RWPE1 (cell line): ENCODE results near the gene SLC34A3.

Source experiments
- CTCF ChIA-PET: fragments of 350-600 bp; sonication (Branson Sonifier 250); formaldehyde crosslinking; extraction: SDS; loops from one replicate; lab custom pipeline; 2021; lab: Yijun Ruan, JAX
- POLR2A ChIA-PET: fragments of 400-600 bp; formaldehyde crosslinking; extraction: SDS; loops from one replicate; lab custom pipeline; 2020; ENCODE audit warnings: antibody characterized with exemption; ENCODE audit not compliant: low non-redundant PET; lab: Yijun Ruan, JAX
- DNase-seq: peaks from one replicate; pipeline ENCODE4 v3.0.0; 2012; ENCODE audit warnings: low spot score
- H3K27ac ChIP-seq: fragments of 450-650 bp; 2 replicates; pipeline ENCODE4 v1.5.1; 2017
- TF ChIP-seq, protein P1 (sequence below): fragments of 450-650 bp; conservative IDR thresholded peaks from 2 replicates; pipeline ENCODE4 v1.5.1; 2017; ENCODE audit warnings: low read depth, mild to moderate bottlenecking

SLC34A3 gene

DNA sequence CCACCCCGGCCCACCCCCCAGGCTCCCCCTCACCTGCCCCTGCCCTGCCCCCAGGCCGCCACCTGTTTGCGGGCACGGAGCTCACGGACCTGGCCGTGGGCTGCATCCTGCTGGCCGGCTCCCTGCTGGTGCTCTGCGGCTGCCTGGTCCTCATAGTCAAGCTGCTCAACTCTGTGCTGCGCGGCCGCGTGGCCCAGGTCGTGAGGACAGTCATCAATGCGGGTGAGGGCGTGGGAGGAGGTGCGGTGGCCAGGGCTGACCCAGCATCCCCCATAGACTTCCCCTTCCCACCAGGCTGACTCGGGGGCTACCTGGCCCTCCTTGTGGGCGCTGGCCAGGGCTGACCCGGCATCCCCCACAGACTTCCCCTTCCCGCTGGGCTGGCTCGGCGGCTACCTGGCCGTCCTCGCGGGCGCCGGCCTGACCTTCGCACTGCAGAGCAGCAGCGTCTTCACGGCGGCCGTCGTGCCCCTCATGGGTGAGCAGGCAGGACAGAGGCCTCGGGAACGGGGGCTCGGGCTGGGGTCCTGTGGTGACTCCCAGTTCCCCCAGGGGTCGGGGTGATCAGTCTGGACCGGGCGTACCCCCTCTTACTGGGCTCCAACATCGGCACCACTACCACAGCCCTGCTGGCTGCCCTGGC is 3.5 kb downstream of the SLC34A3 start:
- ChIA-PET CTCF (interaction anchor here (0.9 to 1.7 kb wide), 4 partner anchors 21 to 189 kb away, joined by 3 to 4 read pairs (median 3); partner anchors contain the start of genes EXD3 and NOXA1), POLR2A (interaction anchor here (0.6 kb wide), 1 partner anchor 51 kb away, joined by 4 read pairs; no protein-coding TSS in a partner anchor)
- TF ChIP-seq, protein P1, sequence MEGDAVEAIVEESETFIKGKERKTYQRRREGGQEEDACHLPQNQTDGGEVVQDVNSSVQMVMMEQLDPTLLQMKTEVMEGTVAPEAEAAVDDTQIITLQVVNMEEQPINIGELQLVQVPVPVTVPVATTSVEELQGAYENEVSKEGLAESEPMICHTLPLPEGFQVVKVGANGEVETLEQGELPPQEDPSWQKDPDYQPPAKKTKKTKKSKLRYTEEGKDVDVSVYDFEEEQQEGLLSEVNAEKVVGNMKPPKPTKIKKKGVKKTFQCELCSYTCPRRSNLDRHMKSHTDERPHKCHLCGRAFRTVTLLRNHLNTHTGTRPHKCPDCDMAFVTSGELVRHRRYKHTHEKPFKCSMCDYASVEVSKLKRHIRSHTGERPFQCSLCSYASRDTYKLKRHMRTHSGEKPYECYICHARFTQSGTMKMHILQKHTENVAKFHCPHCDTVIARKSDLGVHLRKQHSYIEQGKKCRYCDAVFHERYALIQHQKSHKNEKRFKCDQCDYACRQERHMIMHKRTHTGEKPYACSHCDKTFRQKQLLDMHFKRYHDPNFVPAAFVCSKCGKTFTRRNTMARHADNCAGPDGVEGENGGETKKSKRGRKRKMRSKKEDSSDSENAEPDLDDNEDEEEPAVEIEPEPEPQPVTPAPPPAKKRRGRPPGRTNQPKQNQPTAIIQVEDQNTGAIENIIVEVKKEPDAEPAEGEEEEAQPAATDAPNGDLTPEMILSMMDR: no peak
- no peak overlapping the region for H3K27ac ChIP-seq
- DNase-seq: no peak

DNA sequence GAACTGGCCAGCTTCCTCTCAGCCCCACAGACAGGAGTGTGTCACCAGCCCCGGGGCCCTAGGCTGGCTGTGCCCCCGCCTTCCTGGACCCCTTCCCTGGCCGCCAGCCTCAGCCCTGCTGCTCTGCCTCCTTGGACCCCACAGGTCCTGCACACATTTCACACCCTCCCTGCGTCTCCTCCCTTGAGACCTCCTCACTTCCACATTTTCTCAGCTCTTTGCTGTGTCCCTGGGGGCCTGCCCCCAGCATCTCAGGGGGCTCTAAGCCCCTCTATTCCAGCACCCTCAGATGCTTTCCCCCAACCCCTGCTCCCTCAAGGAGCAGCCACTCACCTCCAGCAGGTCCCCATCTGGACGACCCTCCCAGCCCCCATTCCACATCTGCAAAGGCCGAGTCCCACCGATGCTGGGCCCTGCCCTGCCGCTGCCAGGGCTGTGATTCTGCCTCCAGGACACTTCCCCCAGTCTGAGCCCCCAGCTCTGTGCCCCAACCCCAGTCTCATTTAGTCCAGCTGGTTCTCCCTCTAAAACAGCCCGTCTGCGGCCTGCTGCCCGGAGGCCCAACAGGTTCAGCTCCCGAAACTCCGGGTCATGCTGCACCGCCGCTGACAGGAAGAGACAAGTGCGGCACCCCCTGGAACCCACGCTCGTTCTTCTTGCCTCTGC is 4.2 kb downstream of the SLC34A3 start:
- no peak overlapping the region for H3K27ac ChIP-seq
- ChIA-PET CTCF (interaction anchor here (0.6 to 3.3 kb wide), 6 partner anchors 8 to 66 kb away, joined by 3 to 22 read pairs (median 4); partner anchors contain the start of genes RNF224 and SSNA1), POLR2A (no interaction called here)
- TF ChIP-seq, protein P1: no peak
- DNase-seq: no peak

- DNase-seq: no peak
- TF ChIP-seq, protein P1: no peak
- POLR2A ChIA-PET: interaction anchor here (0.6 to 1.2 kb wide), 2 partner anchors 41 to 150 kb away, joined by 3 to 6 read pairs; no protein-coding TSS in a partner anchor
- 0 out of 2 replicates have a peak overlapping the region, but pooled peaks have one; percentile 100 for H3K27ac ChIP-seq
- CTCF ChIA-PET: interaction anchor here (0.6 to 3.3 kb wide), 27 partner anchors 9 to 259 kb away, joined by 3 to 24 read pairs (median 6); partner anchors contain the start of genes CYSRT1, DPP7, GRIN1 and LRRC26
Observed at GRCh38 chr9:137235424-137236237, 4.9 kb downstream of the SLC34A3 start.

DNA sequence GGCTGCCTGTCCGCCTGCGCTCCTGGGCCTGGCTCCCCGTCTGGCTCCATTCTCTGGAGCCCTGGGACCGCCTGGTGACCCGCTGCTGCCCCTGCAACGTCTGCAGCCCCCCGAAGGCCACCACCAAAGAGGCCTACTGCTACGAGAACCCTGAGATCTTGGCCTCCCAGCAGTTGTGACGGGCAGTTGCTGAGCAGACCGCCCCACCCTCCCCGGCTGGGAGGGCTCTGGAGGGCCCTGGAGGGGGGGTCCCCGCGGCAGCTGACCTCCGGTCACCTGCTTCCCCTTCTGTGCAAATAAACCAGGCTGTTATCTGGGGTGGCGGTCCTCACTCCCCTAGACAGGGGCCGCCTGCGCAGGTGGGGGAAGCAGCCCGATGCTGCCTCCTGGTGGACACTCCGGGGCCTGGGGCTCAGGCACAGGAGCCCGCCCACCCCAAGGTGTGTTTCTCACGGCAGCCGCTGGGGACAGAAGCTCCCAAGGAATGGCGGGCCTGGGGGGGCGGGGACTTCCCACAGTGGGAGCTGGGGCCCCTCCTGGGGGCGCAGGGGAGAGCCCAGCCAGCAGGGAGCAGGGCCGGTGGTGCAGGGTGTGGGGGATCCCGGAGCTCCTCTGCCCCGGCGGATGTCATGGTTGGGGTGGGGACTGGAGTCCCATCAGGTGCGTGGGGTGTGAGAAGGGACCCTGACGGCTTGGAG is 5.7 kb downstream of the SLC34A3 start:
- TF ChIP-seq, protein P1: peak; percentile 100
- CTCF ChIA-PET: interaction anchor here (0.6 to 3.3 kb wide), 46 partner anchors 9 to 259 kb away, joined by 3 to 24 read pairs (median 4); partner anchors contain the start of genes CYSRT1, DPP7, GRIN1 and LRRC26
- POLR2A ChIA-PET: interaction anchor here (0.6 to 1.8 kb wide), 5 partner anchors 13 to 150 kb away, joined by 3 to 7 read pairs (median 4); no protein-coding TSS in a partner anchor
- peak overlapping the region; percentile 100 for H3K27ac ChIP-seq
- DNase-seq: peak; percentile 95

GRCh38 chr9:137236936-137237421 is 6.3 kb downstream of the SLC34A3 start:
- POLR2A ChIA-PET: interaction anchor here (1.2 to 1.8 kb wide), 4 partner anchors 14 to 42 kb away, joined by 3 to 7 read pairs (median 4); no protein-coding TSS in a partner anchor
- H3K27ac ChIP-seq: peak overlapping the region; percentile 100
- DNase-seq: no peak

More at GRCh38 chr9:137236936-137237421, 6.3 kb downstream of the SLC34A3 start:
- CTCF ChIA-PET: interaction anchor here (0.6 to 3.3 kb wide), 47 partner anchors 8 to 265 kb away, joined by 3 to 24 read pairs (median 4); partner anchors contain the start of genes CYSRT1, DPP7, GRIN1 and LRRC26
- TF ChIP-seq, protein P1: no peak
